AG04449 (cell line): Measurements from ENCODE around the gene CDH22.

Source experiments
- CTCF ChIA-PET: fragments of 350-600 bp; formaldehyde crosslinking; extraction: SDS; loops from one replicate; lab custom pipeline; 2021; ENCODE audit warnings: antibody characterized with exemption; lab: Yijun Ruan, JAX
- POLR2A ChIA-PET: fragments of 400-600, 350-600 bp; formaldehyde crosslinking; extraction: SDS; loops from one replicate; lab custom pipeline; 2020; ENCODE audit warnings: antibody characterized with exemption, inconsistent platforms; lab: Yijun Ruan, JAX
- DNase-seq: peaks from one replicate; pipeline ENCODE4 v3.0.0-alpha.2; 2010; ENCODE audit warnings: low read depth, low spot score
- H3K4me3 ChIP-seq: 2 replicates; pipeline ENCODE4 v1.5.1; 2011; ENCODE audit warnings: low read depth, mild to moderate bottlenecking, control low read depth, low read length
- CTCF ChIP-seq: IDR thresholded peaks from one replicate; pipeline ENCODE4 v1.5.1; 2011; ENCODE audit warnings: mild to moderate bottlenecking, moderate library complexity, low read length, control low read depth, inconsistent platforms; ENCODE audit not compliant: insufficient read depth; ENCODE audit errors: missing control alignments

CDH22 gene

GRCh38 chr20:46171909-46172308, 136.4 kb downstream of the CDH22 start:
- CTCF ChIA-PET, result interaction anchor here (1.0 kb wide), 1 partner anchor 157 kb away, joined by 5 read pairs; no protein-coding TSS in a partner anchor
- no peak for DNase-seq

GRCh38 chr20:46171476-46171875, 136.8 kb downstream of the CDH22 start:
- no peak for TF ChIP-seq CTCF
- ChIA-PET CTCF (interaction anchor here (0.9 kb wide), 1 partner anchor 113 kb away, joined by 4 read pairs; no protein-coding TSS in a partner anchor), POLR2A (no interaction called here)
- no peak for DNase-seq
- H3K4me3 ChIP-seq, result no peak overlapping the region

More at GRCh38 chr20:46171909-46172308, 136.4 kb downstream of the CDH22 start:
- H3K4me3 ChIP-seq, result no peak overlapping the region
- TF ChIP-seq CTCF, result no peak
- POLR2A ChIA-PET, result no interaction called here

- CTCF ChIA-PET, result interaction anchor here (1.4 kb wide), 1 partner anchor 155 kb away, joined by 4 read pairs; no protein-coding TSS in a partner anchor
- no peak for TF ChIP-seq CTCF
- POLR2A ChIA-PET, result no interaction called here
- H3K4me3 ChIP-seq, result no peak overlapping the region
- no peak for DNase-seq
These were observed 138.8 kb downstream of the CDH22 start for GRCh38 chr20:46169245-46170171.

GRCh38 chr20:46168438-46168837, 139.9 kb downstream of the CDH22 start:
- no peak overlapping the region for H3K4me3 ChIP-seq
- POLR2A ChIA-PET, result no interaction called here
- CTCF ChIA-PET, result interaction anchor here (1.4 kb wide), 1 partner anchor 153 kb away, joined by 4 read pairs; no protein-coding TSS in a partner anchor
- no peak for DNase-seq
- TF ChIP-seq CTCF, result no peak

GRCh38 chr20:46167080-46167479, 141.2 kb downstream of the CDH22 start:
- no peak for DNase-seq
- ChIA-PET POLR2A (no interaction called here), CTCF (interaction anchor here (1.1 kb wide), 1 partner anchor 8 kb away, joined by 4 read pairs; no protein-coding TSS in a partner anchor)

More at GRCh38 chr20:46167080-46167479, 141.2 kb downstream of the CDH22 start:
- no peak for TF ChIP-seq CTCF
- no peak overlapping the region for H3K4me3 ChIP-seq
